Ishikawa (cell line): ENCODE data around the gene TMEM132A.

ENCODE experiments used
- CEBPB ChIP-seq: IDR thresholded peaks from 2 replicates; pipeline ENCODE4 v1.6.1; 2012
- CREB1 ChIP-seq: IDR thresholded peaks from 2 replicates; pipeline ENCODE4 v1.6.1; 2012; ENCODE audit warnings: low read depth
- EGR1 ChIP-seq: IDR thresholded peaks from 2 replicates; pipeline ENCODE4 v1.6.1; 2012
- EP300 ChIP-seq: IDR thresholded peaks from 2 replicates; pipeline ENCODE4 v1.6.1; 2012; ENCODE audit warnings: borderline replicate concordance
- FOXM1 ChIP-seq: IDR thresholded peaks from 2 replicates; pipeline ENCODE4 v1.6.1; 2012; ENCODE audit warnings: low read depth, borderline replicate concordance
- MAX ChIP-seq: IDR thresholded peaks from 2 replicates; pipeline ENCODE4 v1.6.1; 2012
- RAD21 ChIP-seq: IDR thresholded peaks from 2 replicates; pipeline ENCODE4 v1.6.1; 2012; ENCODE audit warnings: low read depth
- REST ChIP-seq: IDR thresholded peaks from 2 replicates; pipeline ENCODE4 v1.6.1; 2012; ENCODE audit warnings: low read depth, mild to moderate bottlenecking
- TAF1 ChIP-seq: IDR thresholded peaks from 2 replicates; pipeline ENCODE4 v1.6.1; 2012; ENCODE audit warnings: low read depth, mild to moderate bottlenecking
- TCF12 ChIP-seq: IDR thresholded peaks from 2 replicates; pipeline ENCODE4 v1.6.1; 2012; ENCODE audit warnings: low read depth
- TEAD4 ChIP-seq: IDR thresholded peaks from 2 replicates; pipeline ENCODE4 v1.6.1; 2012
- USF1 ChIP-seq: IDR thresholded peaks from 2 replicates; pipeline ENCODE4 v1.6.1; 2012
- YY1 ChIP-seq: IDR thresholded peaks from 2 replicates; pipeline ENCODE4 v1.6.1; 2012; ENCODE audit warnings: low read depth
- ZBTB7A ChIP-seq: IDR thresholded peaks from 2 replicates; pipeline ENCODE4 v1.6.1; 2012; ENCODE audit warnings: low read depth

GRCh38 chr11:60923800-60924109, 505 bp upstream of the TMEM132A start:
- TF ChIP-seq MAX (no peak), TEAD4 (no peak; the same call in 1 of the 2 replicates), RAD21 (no peak), USF1 (no peak), EGR1 (no peak), REST (no peak), CREB1 (no peak), EP300 (no peak), TAF1 (no peak), TCF12 (no peak), CEBPB (no peak), ZBTB7A (no peak), FOXM1 (no peak), YY1 (no peak)
